Right atrium auricular region (tissue), 2 donors: ENCODE measurements around the gene ERP29. TPM values are rescaled to one million over a fixed set of nuclear protein-coding genes. Genes with fewer than 3 reads are reported as not detected.
A peak's percentile ranks its signal among the peaks of the same experiment; 100 is the strongest.

Source experiments
- DNase-seq: peaks from one replicate; pipeline ENCODE4 v3.0.0-alpha.2; 2019; ENCODE audit warnings: low spot score
- H3K27ac ChIP-seq, 2 donors: fragments of 200-600 bp; sonication (generic); 1 replicate in 1 of 2; 2 replicates in 1 of 2; pipeline ENCODE4 v1.5.1; 2016 to 2019
- H3K27me3 ChIP-seq, 2 donors: fragments of 200-600 bp; sonication (generic); one replicate each; pipeline versions ENCODE4 v1.5.1 to v1.6.0; 2017 to 2019
- H3K36me3 ChIP-seq: fragments of 200-600 bp; sonication (generic); one replicate; pipeline ENCODE4 v1.5.1; 2016
- H3K4me1 ChIP-seq, 2 donors: fragments of 200-600 bp; sonication (generic); one replicate each; pipeline versions ENCODE4 v1.5.1 to v1.6.0; 2017 to 2019
- H3K4me3 ChIP-seq, 2 donors: fragments of 200-600 bp; sonication (generic); 1 replicate in 1 of 2; 2 replicates in 1 of 2; pipeline ENCODE4 v1.5.1; 2017 to 2019; ENCODE audit warnings: mild to moderate bottlenecking in 1 of 2, moderate library complexity in 1 of 2
- H3K9me3 ChIP-seq, 2 donors: fragments of 200-600 bp; sonication (generic); one replicate each; pipeline ENCODE4 v1.5.1; 2019
- total RNA-seq, 2 donors: library from RNA; depleted of rRNA; stranded (reverse); fragments of >200 nt; gene quantifications; one replicate each; pipeline ENCODE4 v1.1.0, GENCODE V29; 2016
- TF ChIP-seq, protein P1 (sequence below), 2 donors: fragments of 200-600 bp; sonication (generic); IDR thresholded peaks; one replicate each; pipeline ENCODE4 v1.5.1; 2019; ENCODE audit warnings: antibody characterized with exemption in 2 of 2

Gene ERP29
- total RNA-seq, 2 donors from 2014 or later: 20.9 to 26.8 TPM

DNA sequence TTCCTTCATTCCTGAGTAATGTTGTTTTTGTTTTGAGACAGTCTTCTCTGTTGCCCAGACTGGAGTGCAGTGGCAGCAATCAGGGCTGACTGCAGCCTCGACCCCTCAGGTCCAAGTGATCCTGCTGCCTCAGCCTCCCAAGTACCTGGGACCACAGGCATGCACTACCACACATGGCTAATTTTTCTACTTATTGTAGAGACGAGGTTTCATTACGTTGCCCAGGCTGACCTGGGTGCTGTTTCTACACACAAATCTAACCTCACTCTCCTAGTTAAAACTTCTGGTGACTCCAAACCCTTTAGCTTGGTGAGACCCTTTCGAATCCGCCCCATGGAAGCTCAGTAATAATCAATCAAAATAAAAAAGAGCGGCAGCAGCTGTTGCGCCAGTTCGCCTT is 1.5 kb upstream of the ERP29 start:
- Histone ChIP-seq H3K9me3 (no peaks in the 10 kb centered on the region), H3K36me3 (peaks cover 7% of the 10 kb centered on the region), H3K4me1 (peaks cover 0 to 26% of the 10 kb centered on the region in 2 donors), H3K4me3 (no peak overlapping the region), H3K27ac (peak overlapping the region; percentile 93 to 99), H3K27me3 (no peaks in the 10 kb centered on the region)
- TF ChIP-seq, protein P1, sequence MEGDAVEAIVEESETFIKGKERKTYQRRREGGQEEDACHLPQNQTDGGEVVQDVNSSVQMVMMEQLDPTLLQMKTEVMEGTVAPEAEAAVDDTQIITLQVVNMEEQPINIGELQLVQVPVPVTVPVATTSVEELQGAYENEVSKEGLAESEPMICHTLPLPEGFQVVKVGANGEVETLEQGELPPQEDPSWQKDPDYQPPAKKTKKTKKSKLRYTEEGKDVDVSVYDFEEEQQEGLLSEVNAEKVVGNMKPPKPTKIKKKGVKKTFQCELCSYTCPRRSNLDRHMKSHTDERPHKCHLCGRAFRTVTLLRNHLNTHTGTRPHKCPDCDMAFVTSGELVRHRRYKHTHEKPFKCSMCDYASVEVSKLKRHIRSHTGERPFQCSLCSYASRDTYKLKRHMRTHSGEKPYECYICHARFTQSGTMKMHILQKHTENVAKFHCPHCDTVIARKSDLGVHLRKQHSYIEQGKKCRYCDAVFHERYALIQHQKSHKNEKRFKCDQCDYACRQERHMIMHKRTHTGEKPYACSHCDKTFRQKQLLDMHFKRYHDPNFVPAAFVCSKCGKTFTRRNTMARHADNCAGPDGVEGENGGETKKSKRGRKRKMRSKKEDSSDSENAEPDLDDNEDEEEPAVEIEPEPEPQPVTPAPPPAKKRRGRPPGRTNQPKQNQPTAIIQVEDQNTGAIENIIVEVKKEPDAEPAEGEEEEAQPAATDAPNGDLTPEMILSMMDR (IDR thresholded peaks at IDR 0.05): no peak
- no peak for DNase-seq

DNA sequence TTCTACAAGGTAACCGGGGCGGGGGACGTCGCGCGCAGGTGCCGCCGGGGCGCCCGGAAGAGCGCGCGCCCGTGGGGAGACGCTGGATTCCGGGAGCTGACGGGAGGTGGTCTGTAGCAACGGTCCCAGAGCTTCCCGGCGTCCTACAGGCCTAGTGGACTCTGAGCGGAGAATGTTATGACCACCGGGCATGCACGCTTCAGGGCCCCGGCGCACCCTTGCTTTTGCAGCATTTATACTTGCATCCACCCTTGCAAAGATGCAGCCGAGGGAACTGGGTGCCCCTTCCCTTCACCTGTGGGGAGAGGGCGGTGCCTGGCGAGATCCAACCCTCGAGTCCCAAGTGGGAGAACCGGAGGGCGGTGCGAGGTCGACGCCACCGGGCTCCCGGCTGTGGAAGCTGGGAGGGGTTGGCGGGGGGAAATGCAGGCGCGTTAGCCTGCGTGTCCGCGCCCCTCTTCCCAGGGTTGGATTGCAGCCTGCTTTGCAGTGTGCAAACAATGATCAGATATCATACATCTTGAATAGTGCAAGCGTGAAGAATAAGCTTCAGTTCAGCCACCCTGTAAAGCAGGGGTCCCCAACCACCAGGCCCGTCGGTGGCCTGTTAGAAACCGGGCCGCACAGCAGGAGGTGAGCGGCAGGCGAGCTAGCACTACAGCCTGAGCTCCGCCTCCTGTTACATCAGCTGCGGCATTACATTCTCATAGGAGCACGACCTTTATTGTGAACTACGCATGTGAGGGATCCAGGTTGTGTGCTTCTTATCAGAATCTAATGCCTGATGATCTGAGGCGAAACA is 576 bp downstream of the ERP29 start:
- peak; percentile 65 for DNase-seq
- Histone ChIP-seq H3K36me3 (peaks cover 7% of the 10 kb centered on the region), H3K4me1 (peaks cover 0 to 26% of the 10 kb centered on the region in 2 donors), H3K27ac (peak overlapping the region; percentile 93 to 99), H3K9me3 (no peaks in the 10 kb centered on the region), H3K27me3 (no peaks in the 10 kb centered on the region), H3K4me3 (peak overlapping the region; percentile 82 to 99)
- TF ChIP-seq, protein P1 (IDR thresholded peaks at IDR 0.05): no peak

DNA sequence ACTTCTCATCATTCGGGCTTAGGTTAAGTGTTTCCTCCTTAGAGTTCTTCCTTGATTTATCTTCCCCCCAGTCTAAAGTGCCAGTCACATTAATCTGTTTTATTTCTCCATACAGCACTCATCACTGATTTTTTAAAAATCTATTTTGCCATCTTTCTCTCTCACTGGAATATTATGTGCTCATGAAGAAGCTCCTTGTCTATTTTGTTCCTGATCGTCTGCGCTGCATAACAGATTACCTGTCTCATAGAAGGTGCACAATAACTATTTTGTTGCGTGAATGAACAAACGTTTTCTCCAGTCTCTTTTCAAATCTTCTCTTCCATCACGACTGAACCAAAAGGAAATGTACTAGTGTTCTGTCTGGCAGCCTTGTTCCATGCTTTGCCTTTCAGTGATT is 2.7 kb downstream of the ERP29 start:
- H3K27me3 ChIP-seq: no peaks in the 10 kb centered on the region
- no peak overlapping the region for H3K27ac ChIP-seq
- peaks cover 13% of the 10 kb centered on the region for H3K36me3 ChIP-seq
- H3K4me1 ChIP-seq: peaks cover 0 to 22% of the 10 kb centered on the region in 2 donors
- TF ChIP-seq, protein P1 (IDR thresholded peaks at IDR 0.05): no peak
- no peaks in the 10 kb centered on the region for H3K9me3 ChIP-seq
- no peak for DNase-seq
- no peak overlapping the region for H3K4me3 ChIP-seq

DNA sequence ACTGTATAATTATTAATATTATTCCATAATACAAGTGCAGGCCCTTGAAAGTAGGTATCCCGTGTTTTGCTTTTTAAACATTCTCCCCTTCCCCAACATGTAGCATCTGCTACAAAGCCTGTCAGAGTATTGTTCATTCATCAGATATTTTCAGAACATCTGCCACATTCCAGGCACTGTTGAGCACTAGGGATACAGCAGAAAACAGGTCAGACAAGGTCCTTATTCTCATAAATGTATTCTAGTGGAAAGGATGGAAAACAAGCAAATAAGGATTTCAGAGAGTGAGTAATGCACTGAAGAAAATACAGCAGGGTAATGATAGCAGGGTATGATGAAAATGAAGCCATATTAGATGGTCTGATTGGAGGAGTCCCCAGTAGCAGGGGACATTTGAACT is 3.8 kb downstream of the ERP29 start:
- no peaks in the 10 kb centered on the region for H3K27me3 ChIP-seq
- TF ChIP-seq, protein P1 (IDR thresholded peaks at IDR 0.05): no peak
- H3K9me3 ChIP-seq: no peaks in the 10 kb centered on the region
- peaks cover 18% of the 10 kb centered on the region for H3K36me3 ChIP-seq
- DNase-seq: no peak
- H3K27ac ChIP-seq: no peak overlapping the region
- peaks cover 0 to 13% of the 10 kb centered on the region in 2 donors for H3K4me1 ChIP-seq
- H3K4me3 ChIP-seq: no peak overlapping the region

DNA sequence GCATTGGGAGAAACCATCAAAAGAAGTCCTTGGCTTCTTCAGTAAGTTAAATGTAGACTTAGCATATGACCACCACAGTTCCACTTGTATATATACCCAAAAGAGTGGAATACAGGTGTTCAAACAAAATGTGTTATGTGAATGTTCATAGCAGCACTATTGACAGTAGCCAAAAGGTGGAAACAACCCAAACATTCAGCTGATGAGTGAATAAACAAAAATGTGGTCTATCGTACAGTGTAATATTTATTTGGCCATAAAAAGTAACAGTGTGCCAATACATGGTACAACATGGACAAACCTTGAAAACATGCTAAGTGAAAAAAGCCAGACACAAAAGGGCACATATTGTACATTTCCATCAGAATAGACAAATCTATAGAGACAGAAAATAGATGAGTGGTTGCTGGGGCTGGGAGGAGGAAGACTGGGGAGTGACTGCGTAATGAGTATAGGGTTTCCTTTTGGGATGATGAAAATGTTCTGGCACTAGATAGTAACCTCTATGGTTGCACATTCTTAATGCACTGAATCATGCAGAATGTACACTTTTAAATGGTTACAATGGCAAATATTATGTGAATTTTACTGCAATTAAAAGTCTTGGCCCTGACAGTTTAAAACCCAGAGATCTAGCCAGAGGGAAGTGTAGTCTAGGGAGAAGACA is 5.5 kb downstream of the ERP29 start:
- Histone ChIP-seq H3K9me3 (no peaks in the 10 kb centered on the region), H3K27ac (no peak overlapping the region), H3K27me3 (no peaks in the 10 kb centered on the region), H3K36me3 (peaks cover 34% of the 10 kb centered on the region), H3K4me1 (peaks cover 0 to 9% of the 10 kb centered on the region in 2 donors), H3K4me3 (no peak overlapping the region)
- TF ChIP-seq, protein P1 (IDR thresholded peaks at IDR 0.05): no peak
- DNase-seq: no peak
